HG02798 (cell line): ENCODE results near the gene SIAH2.

ENCODE experiments used
- ATAC-seq: cut with Tn5 transposase; IDR thresholded peaks from one replicate; pipeline ENCODE4 v1.9.1; 2021; ENCODE audit warnings: mild to moderate bottlenecking; ENCODE audit not compliant: unreplicated experiment, poor library complexity

SIAH2 gene

DNA sequence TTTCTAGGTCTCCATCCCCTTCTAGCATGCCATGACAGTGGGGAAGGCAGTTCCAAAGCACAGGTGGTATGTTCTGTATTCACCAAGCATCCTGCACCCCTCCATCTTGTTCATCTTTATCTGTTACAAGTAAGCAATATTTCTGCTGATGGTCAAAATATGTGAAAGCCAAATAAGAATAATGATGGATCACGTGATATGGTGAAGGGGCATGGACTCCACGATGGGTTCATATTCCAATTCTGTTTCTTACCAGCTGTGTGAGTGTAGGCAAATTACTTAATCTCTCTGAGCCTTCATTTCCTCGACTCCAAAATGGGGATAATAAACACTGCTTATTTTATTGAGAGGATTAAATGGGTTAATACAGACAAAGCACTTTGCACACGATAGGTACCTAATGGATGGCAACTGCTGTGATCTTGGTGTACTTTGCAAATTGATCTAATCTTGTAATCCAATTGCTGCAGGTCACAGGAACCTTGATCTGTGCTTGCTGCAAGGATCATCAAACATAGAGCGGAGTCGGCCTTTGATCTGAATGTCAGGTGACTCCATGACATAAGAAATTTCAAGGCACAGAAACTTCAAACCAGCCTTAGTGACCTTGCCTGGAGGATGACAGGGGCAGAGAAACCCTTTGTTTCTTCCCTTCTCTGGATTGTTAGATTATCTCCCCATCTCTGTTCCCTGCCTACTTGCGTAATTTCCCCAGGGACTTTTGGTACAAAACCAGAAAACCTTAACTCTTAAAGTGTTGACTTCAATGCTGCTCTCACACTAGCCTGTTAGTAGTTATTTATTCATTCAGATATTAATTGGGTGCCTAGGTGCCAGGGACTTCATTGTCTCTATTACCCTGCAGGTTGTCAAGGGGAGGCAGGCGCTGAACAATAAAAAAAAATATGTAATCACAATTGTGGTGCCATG lies 25.8 kb downstream of the SIAH2 start:
- no peak for ATAC-seq

DNA sequence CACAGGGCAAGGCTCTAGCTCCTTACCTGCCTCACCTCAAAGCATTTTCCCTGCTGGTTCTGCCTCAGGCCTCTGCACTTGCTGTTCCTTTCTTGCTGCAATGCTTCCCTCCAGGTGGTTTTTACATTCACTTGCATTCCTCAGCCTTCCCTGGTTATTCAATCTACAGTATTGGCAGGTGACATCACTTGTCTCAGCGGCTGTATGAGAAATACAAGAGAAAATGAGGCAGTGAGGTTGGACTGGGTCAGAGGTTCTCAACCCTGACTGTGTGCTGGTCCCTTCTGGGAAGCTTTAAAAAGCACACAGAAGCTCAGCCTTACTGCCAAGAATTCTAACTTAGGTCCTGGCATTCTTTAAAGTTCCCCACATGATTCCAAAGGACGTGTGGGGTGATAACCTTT lies 26.7 kb downstream of the SIAH2 start:
- ATAC-seq, result no peak

DNA sequence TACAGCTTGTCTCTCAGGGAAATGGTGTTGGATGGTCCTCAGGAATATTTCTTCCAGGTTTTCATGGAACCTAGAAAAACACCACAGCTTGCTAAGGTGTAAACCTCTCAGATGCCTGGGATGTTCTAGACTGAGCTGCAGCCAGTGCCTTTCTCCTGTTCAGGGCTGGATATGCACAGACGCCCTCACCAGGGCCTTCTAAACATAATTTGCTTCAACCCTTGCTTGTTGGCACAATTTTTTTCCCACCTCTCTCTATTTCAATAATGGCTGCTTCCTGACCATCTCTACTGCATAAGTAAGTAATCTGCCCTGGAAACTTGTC lies 28.2 kb downstream of the SIAH2 start:
- no peak for ATAC-seq

DNA sequence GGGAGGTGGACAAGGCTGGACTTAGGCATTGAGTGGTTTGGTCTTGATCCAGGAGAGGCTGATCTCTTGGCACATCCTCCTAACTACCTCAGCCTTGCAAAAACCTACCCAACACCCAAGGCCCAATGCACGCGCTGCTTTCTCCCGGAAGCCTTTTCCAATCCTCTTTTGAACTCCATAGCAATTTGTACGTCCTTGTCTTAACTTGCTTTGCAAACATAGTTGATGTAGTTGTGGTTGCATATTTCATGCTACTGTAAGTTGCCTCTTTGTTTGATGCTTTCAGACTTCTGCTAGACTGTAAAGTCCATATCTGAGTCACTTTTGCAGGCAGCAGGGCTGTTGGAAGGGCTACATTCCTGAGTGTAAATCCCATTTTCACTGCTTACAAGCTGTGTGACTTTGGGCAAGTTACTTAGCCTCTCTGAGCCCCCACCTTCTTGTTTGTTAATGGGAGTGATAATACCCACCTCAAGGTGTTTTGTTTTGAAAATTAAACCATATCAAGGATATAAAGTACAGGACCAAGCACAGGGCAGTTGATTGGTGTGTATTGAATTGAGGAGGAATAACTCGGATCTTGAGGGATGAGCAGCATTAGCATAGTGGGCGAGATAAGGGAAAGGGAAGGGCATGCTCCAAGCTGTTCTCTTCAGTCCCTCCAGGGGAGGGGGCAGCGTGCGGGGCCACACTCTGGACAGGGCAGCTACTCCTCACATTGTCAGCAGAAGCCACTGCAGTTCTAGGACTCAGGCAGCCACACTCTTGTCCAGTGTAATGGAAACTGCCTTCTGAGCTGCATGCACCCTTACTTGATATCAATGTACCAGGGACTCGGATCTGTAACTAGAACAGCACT lies 28.8 kb downstream of the SIAH2 start:
- ATAC-seq, result no peak

DNA sequence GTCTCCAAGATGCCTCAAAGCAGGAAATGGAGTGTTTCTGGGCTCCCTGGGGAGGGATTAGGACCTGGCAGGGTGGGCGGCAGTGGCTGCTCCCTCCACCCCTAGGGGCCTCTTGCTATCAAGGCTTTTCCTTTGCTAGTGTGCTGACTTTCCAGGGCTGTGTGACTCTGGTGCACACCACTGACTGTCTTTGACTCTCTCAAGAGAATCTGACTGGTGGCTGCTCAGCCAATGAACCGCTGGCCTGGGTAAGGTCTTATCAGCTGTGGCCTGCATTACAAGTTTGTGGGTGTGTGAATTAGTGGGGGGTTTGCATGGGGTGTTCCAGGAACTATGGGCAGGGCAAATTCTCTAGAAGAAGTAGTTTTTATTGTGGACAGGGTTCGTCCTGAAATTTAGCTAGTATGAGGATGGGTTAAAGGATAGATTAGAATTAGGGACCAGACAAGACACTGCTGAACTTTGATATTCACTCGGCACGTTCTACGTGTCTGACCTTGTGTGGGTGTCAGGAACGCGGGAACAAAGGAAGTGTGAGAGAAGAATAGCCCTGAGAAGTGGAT lies 29.5 kb downstream of the SIAH2 start:
- ATAC-seq, result no peak

DNA sequence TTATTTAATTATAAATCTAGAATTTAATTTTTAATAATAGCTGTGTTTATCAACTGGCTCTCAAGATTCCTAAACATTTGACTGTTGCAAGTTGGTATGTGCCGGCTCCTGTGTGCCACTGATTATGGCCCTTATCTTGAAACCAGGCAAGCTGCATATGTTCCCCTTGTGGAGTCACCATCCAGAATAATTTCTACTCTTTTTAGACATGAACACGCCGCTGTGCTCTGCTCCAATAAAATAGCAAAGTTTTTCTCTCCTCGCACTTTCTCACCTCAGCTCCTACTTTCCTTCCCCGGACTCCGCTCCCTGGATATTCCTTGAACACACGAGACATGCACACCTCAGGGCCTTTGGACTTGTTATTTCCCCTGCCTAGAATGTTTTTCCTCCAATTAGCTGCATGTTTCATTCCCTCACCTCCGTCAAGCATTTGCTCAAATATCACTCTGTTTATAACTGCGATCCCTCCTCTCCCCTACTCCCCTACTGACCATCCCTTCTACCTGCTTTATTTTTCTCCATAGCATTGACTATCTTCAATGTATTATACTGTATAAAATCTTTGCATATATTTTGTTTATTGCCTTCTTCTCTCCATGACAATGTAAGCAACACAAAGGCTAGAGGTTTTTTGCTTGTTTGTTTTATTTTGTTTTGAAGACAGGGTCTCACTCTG lies 33.1 kb downstream of the SIAH2 start:
- ATAC-seq, result no peak

DNA sequence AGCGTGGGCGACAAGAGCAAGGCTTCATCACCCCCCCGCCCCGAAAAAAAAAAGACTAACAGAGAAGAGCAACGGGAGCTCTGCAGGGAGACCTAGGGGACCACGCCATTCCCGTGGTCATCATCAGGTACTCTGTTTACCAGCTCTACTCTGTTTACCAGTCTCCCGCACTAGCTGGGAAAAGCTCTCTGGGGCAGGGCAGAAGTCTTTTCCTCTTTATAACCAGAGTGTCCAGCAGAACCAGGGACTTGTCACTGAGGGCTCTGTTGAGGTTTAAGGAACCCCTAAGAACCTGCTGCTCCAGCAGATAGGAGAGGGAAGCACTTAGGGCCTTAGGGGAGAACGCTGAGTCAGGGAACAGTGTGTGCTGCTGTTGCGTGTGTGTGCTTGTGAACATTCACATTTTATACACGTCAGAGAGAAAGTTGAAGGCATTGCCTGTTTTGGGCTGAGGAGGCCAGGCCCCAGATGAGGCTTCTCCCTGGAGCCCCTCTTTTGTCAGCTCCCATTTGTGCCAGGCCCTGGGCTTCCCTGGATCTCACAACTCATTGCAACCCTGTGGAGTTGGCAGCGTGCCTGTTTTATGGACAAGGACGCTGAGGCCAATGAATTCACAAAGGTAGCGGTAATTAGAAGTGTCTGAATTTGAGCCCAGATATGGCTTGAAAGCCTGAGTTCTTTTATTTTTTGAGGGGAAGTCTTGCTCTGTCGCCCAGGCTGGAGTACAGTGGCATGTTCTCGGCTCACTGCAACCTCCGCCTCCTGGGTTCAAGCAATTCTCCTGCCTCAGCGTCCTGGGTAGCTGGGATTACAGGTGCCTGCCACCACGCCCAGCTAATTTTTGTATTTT lies 35.1 kb downstream of the SIAH2 start:
- ATAC-seq, result no peak

DNA sequence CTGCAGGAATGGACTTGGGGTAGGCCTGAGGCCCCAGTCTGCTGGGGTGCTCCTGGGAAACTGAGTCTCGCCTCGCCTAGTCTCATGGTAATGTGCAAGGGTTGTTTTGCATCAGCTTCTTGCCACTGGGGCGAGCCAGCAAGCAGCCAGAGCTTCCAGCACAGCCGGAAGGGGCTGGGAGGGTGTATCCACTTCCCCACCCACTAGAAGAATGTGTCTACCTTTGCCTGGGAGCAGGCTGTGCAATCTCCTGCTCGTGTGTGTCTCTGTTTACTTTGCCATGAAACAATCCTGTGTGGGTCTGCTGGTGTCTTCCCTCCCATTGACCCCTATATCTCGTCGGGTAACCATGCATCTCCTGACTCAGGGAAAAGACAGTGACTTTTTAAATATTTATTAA lies 37.4 kb downstream of the SIAH2 start:
- no peak for ATAC-seq

DNA sequence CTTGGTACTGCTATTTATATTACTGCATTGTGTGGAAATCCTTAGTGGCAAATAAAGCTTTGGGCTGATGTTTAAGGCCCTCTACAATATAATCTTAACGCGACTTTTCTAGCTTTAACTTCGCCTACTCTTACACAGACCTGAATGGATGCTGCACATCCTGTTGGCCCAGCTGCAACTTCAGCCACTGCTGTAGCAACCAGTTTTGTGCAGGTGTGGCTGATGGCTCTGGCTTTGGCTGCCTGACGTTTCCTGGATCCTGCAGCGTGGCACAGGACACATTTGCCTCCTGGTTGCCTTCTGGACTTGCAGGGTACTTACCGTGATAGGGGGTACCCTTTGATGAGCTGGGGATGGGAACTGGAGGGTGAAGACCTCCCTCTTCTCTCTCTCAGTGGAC lies 39.0 kb downstream of the SIAH2 start:
- no peak for ATAC-seq

DNA sequence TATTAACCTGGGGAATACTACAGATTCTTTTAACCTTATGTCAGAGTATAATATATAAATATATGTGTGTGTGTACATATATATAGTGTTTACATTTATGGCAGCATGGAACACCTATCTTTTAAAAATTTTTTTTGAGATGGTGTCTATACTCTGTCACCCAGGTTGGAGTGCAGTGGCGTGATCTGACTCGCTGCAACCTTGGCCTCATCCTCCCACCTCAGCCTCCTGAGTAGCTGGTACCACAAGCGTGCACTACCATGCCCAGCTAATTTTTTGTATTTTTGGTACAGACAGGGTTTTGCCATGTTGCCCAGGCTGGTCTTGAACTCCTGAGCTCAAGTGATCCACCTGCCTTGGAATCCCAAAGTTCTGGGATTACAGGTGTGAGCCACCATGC lies 40.7 kb downstream of the SIAH2 start:
- no peak for ATAC-seq

DNA sequence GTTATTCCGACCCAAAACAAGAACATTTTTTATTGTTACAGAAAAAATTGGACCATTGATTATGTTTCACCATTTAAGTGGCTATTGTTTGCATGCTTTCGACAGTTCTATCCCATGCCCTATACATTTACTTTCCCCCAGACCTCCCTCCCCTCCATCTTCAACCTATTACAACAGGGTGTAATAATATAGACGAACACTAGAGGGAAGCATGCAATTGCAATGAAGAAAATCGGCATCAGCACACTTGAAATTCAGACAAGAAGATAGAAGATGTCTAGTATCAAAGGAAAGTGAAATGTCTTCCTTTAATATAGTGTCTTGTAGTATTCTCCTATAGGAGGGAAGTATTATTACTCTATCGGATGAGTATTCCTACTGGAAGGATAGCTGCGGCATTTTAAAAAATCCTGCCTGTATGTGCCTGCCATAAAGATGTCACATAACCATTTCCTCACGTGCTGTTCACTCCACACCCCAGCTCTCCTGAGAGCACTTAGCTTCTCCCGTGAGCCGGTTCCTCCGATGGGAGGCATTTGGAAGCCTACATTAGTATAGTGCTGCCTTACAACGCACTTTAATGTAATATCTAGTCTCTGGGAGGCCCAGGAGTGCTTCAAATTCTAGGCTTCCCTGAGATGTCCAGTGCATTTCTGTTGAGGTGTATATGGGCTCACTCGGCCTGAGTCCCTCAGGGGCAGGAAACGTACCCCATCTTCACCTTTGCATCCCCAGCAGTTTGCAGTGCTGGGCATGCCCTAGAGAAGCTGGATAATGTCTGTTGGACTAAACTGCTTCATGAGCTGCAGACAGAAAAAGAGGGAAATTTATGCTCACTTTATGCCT lies 41.5 kb downstream of the SIAH2 start:
- peak; percentile 86 for ATAC-seq

DNA sequence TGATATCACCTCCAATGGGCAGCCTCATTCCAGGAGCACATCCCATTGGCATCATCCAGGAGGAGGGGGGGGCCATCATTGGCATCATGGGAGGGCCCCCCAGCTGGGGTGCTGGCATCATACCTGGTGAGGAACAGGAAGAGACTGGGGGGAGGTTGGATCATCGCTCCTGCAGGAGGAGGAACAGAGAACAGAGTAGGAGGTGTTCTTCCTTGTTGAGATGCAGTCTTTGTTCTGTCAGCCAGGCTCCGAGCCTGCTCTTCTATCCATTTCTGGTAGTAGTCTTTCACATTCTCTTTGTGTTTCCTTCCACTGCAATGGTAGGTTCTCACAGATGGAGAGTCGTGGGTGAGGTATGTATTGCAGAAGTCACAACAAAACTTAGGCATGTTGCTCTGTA lies 42.5 kb downstream of the SIAH2 start:
- no peak for ATAC-seq

DNA sequence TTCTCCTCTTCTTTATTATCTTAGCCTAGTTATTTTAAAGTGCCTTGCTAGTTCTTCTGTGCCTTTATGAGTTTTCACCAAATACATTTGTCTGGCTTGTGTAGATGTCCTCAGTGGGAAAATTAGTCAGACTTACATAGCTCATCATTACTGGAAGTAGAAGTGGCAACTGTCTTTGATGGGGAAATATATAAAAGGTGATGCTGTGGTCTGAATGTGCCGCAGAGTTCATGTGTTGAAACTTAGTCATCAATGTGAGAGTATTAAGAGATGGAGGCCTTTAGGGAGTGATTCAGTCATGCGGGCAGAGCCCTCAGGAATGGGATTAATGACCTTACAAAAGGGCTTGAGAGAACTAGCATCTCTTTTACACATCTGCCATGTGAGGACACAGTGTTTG lies 52.9 kb downstream of the SIAH2 start:
- no peak for ATAC-seq

DNA sequence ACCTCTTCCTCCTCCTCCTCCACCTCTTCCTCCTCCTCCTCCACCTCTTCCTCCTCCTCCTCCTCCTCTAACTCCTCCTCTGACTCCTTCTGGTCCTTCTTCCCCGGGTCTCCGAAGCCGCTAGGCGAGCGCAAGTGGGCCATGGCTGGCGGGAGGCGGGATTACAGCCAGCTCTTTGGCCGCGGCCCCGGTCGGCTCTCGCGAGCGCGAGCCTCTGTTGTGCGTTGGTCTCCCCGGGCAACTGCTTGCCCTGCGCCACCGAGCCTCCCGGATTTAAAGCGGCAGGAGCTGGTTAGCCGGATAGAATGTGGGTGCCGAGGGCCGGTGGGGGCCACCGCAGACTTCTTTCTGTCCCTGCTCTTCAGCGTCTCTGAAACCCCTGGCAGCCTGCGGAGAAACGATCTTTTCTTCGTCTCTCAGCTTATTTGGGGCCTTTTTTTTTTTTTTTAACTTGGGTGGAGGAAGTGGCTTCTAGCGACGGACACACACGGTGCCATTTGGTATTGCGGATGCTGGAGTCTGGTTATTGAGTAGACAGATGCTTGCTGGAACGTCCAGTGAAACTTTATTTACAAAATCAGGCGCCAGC lies 59.1 kb downstream of the SIAH2 start, which contains the start of gene ERICH6:
TSS of gene ERICH6 (minus strand) at position 165 of the 589 bp plus-strand sequence. CDS start at position 143, 22 bp downstream.
- peak; percentile 99 for ATAC-seq

DNA sequence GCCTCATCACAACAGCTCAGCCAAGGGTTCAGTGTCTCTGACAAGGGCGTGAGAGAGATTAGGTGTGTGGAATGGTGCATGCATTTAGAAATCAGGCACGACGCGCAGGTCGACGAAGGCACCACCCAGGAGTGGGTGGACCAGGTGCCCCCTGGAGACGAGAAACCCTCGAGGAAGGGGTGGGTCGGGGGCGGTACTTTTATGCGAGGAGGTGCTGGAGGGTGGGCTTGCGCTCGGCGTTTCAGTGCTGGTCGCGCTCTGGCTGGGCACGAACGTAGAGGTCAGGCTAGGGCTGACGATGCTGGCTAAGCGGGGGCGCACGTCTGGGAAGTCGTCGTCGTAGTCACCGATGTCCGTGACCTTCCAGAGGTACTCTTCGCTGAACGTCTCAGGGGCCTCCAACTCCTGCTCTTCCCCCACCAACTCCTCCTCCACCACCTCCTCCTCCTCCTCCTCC lies 59.6 kb downstream of the SIAH2 start:
- peak; percentile 39 for ATAC-seq

DNA sequence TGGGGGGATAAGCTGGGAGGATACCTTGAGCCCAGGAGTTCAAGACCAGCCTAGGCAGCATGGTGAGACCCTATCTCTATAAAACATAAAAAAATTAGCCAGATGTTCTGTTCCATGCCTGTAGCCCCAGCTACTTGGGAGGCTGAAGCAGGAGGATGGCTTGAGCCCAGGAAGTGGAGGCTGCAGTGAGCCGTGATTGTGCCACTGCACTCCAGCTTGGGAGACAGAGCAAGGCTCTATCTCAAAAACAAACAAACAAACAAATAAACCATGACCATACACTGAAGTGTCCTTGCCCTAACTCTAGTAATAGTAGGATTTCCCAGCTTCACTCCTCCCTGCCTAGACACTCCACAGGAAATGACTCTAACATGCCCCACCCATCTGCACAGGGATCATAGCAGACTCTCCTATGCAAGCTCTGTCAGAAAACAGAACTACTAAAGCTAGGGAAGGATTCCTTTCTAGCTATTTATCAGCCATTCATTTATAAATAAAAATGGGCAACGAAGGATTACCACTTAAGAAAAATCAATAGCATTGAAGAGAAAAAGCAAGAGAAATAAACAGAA lies 63.8 kb downstream of the SIAH2 start:
- no peak for ATAC-seq

DNA sequence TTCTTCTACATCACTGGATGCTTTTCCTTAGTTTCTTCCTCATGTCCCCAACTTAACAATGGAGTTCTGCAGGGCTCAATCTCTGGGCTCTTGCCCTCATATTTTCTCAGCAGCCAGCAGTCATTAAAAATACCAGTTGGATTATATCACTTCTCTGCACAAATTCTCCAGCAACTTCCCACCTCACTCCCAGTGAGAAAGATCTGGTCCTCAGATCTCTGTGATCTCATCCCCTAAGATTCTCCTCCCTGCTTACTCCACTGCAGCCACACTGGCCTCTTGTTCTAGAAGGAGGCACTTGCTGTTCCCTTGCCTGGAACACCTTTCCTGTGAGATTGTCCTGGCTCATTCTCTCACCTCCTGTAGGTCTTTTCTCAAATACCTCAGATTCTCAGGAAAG lies 65.3 kb downstream of the SIAH2 start:
- no peak for ATAC-seq
